ENCODE results near the gene EGR4. TPM values are rescaled to one million over a fixed set of nuclear protein-coding genes. Genes with fewer than 3 reads are reported as not detected.

The EGR4 gene
- total RNA-seq, 6 experiments from 2014 or later, result not detected

DNA sequence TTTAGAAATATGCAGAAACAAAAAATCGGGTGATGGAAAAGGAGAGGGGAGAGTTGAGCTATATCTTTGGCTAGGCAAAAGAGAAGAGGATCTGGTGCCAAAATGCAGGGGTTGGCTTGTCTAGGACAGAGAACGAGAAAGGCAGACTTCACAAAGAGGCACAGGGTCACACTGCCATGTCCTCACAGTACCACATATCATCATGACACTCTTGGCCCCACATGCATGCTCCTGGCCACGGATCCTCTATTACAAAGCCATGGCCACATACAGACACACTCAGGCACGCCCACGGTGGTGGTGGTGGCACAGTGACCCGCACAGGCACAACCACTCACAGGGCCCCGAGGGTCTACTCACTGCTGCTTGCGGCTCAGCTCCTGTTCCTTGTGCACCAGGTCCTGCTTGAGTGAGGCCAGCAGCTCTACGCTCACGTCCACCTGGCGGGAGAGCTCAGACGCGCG is 24.9 kb downstream of the EGR4 start:
- TF ChIP-seq POLR2A (IDR thresholded peaks at IDR 0.05), result no peak
- TF ChIP-seq, protein P1, sequence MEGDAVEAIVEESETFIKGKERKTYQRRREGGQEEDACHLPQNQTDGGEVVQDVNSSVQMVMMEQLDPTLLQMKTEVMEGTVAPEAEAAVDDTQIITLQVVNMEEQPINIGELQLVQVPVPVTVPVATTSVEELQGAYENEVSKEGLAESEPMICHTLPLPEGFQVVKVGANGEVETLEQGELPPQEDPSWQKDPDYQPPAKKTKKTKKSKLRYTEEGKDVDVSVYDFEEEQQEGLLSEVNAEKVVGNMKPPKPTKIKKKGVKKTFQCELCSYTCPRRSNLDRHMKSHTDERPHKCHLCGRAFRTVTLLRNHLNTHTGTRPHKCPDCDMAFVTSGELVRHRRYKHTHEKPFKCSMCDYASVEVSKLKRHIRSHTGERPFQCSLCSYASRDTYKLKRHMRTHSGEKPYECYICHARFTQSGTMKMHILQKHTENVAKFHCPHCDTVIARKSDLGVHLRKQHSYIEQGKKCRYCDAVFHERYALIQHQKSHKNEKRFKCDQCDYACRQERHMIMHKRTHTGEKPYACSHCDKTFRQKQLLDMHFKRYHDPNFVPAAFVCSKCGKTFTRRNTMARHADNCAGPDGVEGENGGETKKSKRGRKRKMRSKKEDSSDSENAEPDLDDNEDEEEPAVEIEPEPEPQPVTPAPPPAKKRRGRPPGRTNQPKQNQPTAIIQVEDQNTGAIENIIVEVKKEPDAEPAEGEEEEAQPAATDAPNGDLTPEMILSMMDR (IDR thresholded peaks at IDR 0.05), result no peak
- no peak for ATAC-seq
- WGBS (ENCODE audit: insufficient coverage, low coverage, low lambda C conversion rate, missing lambda C conversion rate), result 39% methylated on average over 2 of the region's 14 CpGs
- no peak for DNase-seq
- Histone ChIP-seq H3K36me3 (no peaks in the 10 kb centered on the region), H3K27me3 (peaks cover 0 to 6% of the 10 kb centered on the region in 2 donors), H3K4me3 (no peak overlapping the region), H3K9me3 (no peaks in the 10 kb centered on the region), H3K4me1 (peaks cover 0 to 6% (median 0%) of the 10 kb centered on the region in 4 donors), H3K27ac (no peak overlapping the region)
- intact Hi-C loops (cut with DNase I), result no loop called here

DNA sequence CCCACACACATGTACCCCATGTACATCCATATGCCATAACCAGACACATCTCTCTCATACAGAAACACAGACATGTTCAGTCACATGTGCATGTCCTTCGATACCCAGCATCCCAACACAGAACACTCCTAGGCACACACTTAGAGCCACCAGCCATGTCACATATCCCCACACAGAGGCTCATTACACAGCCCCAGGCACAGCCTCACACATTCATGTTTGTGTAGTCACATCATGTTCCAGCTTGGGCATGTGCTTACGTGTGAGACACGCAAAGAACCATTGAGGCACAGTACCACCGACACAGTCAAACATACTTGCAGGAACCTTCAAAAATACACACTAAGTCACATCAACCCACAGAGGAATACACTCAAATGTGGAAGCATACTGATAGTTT is 26.3 kb downstream of the EGR4 start:
- TF ChIP-seq POLR2A (IDR thresholded peaks at IDR 0.05), result no peak
- TF ChIP-seq, protein P1 (IDR thresholded peaks at IDR 0.05), result no peak
- no peak overlapping the region for H3K27ac ChIP-seq
- no peak for DNase-seq
- H3K4me1 ChIP-seq, result peaks cover 0 to 6% (median 0%) of the 10 kb centered on the region in 4 donors
- no peak for ATAC-seq
- H3K4me3 ChIP-seq, result no peak overlapping the region
- H3K9me3 ChIP-seq, result no peaks in the 10 kb centered on the region
- peaks cover 0 to 6% of the 10 kb centered on the region in 2 donors for H3K27me3 ChIP-seq
- no peaks in the 10 kb centered on the region for H3K36me3 ChIP-seq
- intact Hi-C loops (cut with DNase I), result no loop called here
- 70% methylated on average over 2 of the region's 4 CpGs for WGBS (ENCODE audit: insufficient coverage, low coverage, low lambda C conversion rate, missing lambda C conversion rate)

DNA sequence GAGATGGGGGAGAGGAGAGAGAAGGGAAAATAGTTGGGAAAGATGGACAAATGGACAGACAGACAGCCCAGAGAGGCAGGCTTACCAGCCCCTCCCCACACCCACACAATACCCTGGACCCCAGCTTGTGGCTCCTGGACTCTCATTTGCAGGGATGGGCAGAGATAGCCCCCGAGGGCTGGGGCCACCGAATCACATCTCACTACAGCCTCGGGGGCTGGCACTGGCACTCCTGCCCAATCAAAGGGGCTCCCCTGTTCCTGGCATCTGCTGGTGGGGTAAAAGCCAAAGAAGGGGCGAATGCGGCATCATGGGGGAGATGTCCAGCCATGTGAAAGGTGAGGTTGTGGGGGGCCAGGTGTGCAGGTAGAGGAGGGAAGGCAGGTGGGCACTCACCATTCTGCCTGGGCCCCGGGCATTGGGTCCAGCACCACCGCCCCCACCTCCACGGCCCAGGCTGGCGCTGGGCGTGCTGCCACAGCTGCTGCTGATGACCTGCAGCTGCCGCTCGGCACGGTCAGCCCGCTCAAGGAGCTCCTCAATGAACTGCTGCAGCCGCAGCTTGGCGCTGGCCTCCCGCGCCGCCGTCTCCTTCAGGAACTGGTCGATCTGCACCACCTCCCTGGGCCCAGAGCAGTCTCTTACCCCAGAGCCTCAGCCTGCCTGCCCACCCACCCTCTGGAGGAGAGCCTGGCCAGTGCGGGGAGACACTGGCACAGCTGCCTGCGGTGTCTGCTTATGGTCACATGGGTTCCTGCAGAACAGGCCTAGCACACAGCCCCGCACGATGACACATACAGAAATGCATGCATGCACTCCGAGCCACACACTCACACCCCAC is 27.1 kb downstream of the EGR4 start:
- intact Hi-C loops (cut with DNase I), result no loop called here
- Histone ChIP-seq H3K4me1 (peaks cover 0 to 6% (median 0%) of the 10 kb centered on the region in 4 donors), H3K36me3 (no peaks in the 10 kb centered on the region), H3K27me3 (peaks cover 0 to 6% of the 10 kb centered on the region in 2 donors), H3K27ac (no peak overlapping the region), H3K9me3 (no peaks in the 10 kb centered on the region), H3K4me3 (no peak overlapping the region)
- TF ChIP-seq, protein P1 (IDR thresholded peaks at IDR 0.05), result no peak
- no peak for TF ChIP-seq POLR2A (IDR thresholded peaks at IDR 0.05)
- ATAC-seq (no peak), DNase-seq (no peak)
- 91% methylated on average over 5 of the region's 26 CpGs for WGBS (ENCODE audit: insufficient coverage, low coverage, low lambda C conversion rate, missing lambda C conversion rate)

GRCh38 chr2:73265298-73266060 is 27.9 kb downstream of the EGR4 start:
- no peaks in the 10 kb centered on the region for H3K36me3 ChIP-seq
- WGBS (ENCODE audit: insufficient coverage, low coverage, low lambda C conversion rate, missing lambda C conversion rate), result 85% methylated on average over 6 of the region's 28 CpGs
- H3K4me1 ChIP-seq, result peaks cover 0 to 6% (median 0%) of the 10 kb centered on the region in 4 donors
- H3K4me3 ChIP-seq, result no peak overlapping the region
- no peak overlapping the region for H3K27ac ChIP-seq
- intact Hi-C loops (cut with DNase I), result no loop called here
- ATAC-seq, result peak in 1 of 4 donors; percentile 5
- TF ChIP-seq, protein P1 (IDR thresholded peaks at IDR 0.05), result no peak
- no peak for TF ChIP-seq POLR2A (IDR thresholded peaks at IDR 0.05)
- H3K27me3 ChIP-seq, result peaks cover 0 to 6% of the 10 kb centered on the region in 2 donors
- H3K9me3 ChIP-seq, result no peaks in the 10 kb centered on the region
- DNase-seq, result no peak

All from right lobe of liver (tissue), 6 donors.